ENCODE data around the gene KRT1.

The KRT1 gene

DNA sequence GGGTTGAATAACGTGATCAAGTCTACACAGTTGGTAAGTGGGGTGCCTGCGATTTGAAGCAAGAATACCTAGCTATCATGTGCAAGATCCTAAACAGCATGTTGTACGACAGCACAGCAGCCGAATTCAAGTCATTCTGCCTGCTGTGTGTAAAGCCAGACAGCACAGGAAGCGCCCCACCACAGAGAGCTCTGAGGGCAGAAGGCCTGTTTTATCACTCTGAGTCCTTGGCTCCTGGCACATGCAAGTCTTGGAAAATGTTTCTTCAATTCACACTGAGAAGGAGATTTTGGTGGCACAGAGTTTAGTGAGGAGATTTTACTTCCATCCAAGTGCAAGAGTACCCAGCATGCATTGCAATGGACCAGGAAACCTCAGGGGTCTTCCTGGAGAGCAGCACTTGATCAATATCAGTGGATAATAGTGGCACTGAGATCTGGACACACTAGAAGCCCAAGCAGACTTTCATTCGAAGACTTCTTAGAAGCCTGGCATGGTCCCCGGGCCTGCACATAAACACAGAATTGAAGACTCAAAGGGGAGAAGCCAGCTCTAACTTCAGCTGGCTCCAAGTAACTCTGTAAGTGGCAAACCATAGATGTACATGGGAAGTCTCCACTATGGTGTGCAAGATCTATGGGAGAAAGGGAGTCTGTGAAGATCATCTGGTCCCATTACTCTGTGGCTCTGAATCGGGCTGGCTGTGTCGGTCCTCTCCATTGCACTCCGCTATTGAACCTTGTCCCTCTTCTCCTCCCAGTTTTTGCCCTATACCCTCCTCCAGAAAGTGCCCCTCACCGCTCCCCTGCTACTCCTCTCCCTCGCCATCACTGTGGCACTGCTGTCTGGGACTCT is 1.5 kb upstream of the KRT1 start:
- no peaks in the 10 kb centered on the region for H3K27me3 ChIP-seq (ENCODE audit: control insufficient read depth, insufficient read depth, low read length)

DNA sequence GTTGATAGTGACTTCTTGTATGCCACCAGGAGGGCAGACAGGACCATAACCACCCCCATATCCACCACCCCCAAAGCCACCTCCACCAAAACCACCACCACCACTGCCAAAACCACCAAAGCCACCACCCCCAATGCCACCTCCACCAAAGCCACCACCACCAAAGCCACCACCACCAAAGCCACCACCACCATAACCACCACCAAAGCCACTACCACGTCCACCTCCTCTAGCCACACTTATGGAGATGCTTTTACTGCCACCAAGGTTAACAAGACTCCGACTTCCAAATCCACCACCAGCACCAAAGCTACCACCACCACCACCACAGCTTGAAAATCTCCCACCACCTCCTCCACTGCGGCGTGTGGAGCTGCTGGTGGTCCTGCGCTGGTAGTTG is 332 bp downstream of the KRT1 start:
- Histone ChIP-seq H3K27me3 (ENCODE audit: control insufficient read depth, insufficient read depth, low read length) (no peaks in the 10 kb centered on the region), H3K4me3 (ENCODE audit: low read length) (no peak overlapping the region), H3K4me1 (ENCODE audit: control insufficient read depth, low read depth, low read length) (no peaks in the 10 kb centered on the region), H3K9ac (ENCODE audit: low read length) (no peak overlapping the region), H3K27ac (ENCODE audit: low read length) (no peak overlapping the region), H3K36me3 (ENCODE audit: control insufficient read depth, low read depth, low read length) (no peaks in the 10 kb centered on the region), H3K9me3 (ENCODE audit: control insufficient read depth, low read depth, low read length) (no peaks in the 10 kb centered on the region)

More for the DNA sequence above, 1.5 kb upstream of the KRT1 start:
- Histone ChIP-seq H3K4me3 (ENCODE audit: low read length) (no peak overlapping the region), H3K4me1 (ENCODE audit: control insufficient read depth, low read depth, low read length) (no peaks in the 10 kb centered on the region), H3K36me3 (ENCODE audit: control insufficient read depth, low read depth, low read length) (no peaks in the 10 kb centered on the region), H3K9me3 (ENCODE audit: control insufficient read depth, low read depth, low read length) (no peaks in the 10 kb centered on the region), H3K9ac (ENCODE audit: low read length) (no peak overlapping the region), H3K27ac (ENCODE audit: low read length) (no peak overlapping the region)

DNA sequence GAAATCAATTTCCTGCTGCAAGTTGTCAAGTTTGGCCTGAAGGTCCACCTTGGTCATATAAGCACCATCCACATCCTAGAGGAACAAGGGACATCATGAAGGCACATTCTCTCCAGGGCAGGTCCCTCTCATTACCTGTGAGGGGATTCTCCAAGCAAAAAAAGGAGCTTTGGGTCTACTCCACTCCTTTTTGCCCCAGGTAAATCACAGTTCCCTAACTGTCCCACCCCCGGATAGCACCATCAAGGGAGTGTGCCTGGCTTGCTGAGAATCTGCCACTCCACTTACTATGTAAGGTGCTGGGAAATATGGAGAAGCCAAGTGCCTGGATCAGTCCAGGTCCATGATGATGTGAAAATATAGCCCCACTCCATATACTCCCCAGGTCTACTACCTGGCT is 2.5 kb downstream of the KRT1 start:
- Histone ChIP-seq H3K4me1 (ENCODE audit: control insufficient read depth, low read depth, low read length) (no peaks in the 10 kb centered on the region), H3K36me3 (ENCODE audit: control insufficient read depth, low read depth, low read length) (no peaks in the 10 kb centered on the region), H3K9ac (ENCODE audit: low read length) (no peak overlapping the region), H3K27me3 (ENCODE audit: control insufficient read depth, insufficient read depth, low read length) (no peaks in the 10 kb centered on the region), H3K4me3 (ENCODE audit: low read length) (no peak overlapping the region), H3K9me3 (ENCODE audit: control insufficient read depth, low read depth, low read length) (no peaks in the 10 kb centered on the region), H3K27ac (ENCODE audit: low read length) (no peak overlapping the region)

DNA sequence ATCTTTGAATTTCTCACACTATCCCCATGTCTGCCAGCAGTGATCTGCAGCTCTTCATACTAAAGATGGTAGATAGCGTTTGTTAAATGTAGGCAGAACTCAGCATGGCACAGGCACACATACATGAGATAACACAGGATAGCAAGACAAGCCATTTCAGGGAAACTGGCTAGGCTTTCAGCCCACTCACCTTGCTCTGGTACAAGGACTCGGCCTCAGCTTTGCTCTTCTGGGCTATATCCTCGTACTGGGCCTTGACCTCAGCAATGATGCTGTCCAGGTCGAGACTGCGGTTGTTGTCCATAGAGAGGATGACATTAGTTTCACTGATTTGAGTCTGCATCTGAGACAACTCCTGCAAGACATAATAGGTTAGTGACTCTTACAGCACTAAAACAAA is 3.1 kb downstream of the KRT1 start:
- H3K4me1 ChIP-seq (ENCODE audit: control insufficient read depth, low read depth, low read length), result no peaks in the 10 kb centered on the region
- no peaks in the 10 kb centered on the region for H3K9me3 ChIP-seq (ENCODE audit: control insufficient read depth, low read depth, low read length)
- H3K27me3 ChIP-seq (ENCODE audit: control insufficient read depth, insufficient read depth, low read length), result no peaks in the 10 kb centered on the region
- no peak overlapping the region for H3K4me3 ChIP-seq (ENCODE audit: low read length)
- no peak overlapping the region for H3K9ac ChIP-seq (ENCODE audit: low read length)
- no peak overlapping the region for H3K27ac ChIP-seq (ENCODE audit: low read length)
- H3K36me3 ChIP-seq (ENCODE audit: control insufficient read depth, low read depth, low read length), result no peaks in the 10 kb centered on the region

DNA sequence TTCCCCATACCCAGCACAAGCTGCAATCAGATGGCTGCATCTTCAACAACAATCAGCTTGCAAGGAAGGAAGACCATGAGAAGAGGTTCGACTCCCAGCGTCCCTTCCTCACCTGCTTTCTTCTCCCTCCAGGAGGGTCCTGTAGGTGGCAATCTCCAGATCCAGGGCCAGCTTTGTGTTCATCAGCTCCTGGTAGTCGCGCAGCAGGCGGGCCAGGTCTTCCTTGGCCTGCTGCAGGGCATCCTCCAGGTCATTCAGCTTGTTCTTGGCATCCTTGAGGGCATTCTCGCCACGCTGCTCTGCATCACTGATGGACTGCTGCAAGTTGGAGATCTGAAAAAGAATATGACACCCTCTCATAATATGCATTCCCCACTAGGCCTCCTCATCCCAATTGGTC is 4.0 kb downstream of the KRT1 start:
- H3K9ac ChIP-seq (ENCODE audit: low read length), result no peak overlapping the region
- H3K27me3 ChIP-seq (ENCODE audit: control insufficient read depth, insufficient read depth, low read length), result no peaks in the 10 kb centered on the region
- H3K4me1 ChIP-seq (ENCODE audit: control insufficient read depth, low read depth, low read length), result no peaks in the 10 kb centered on the region
- H3K27ac ChIP-seq (ENCODE audit: low read length), result no peak overlapping the region
- no peaks in the 10 kb centered on the region for H3K36me3 ChIP-seq (ENCODE audit: control insufficient read depth, low read depth, low read length)
- H3K9me3 ChIP-seq (ENCODE audit: control insufficient read depth, low read depth, low read length), result no peaks in the 10 kb centered on the region
- H3K4me3 ChIP-seq (ENCODE audit: low read length), result no peak overlapping the region

DNA sequence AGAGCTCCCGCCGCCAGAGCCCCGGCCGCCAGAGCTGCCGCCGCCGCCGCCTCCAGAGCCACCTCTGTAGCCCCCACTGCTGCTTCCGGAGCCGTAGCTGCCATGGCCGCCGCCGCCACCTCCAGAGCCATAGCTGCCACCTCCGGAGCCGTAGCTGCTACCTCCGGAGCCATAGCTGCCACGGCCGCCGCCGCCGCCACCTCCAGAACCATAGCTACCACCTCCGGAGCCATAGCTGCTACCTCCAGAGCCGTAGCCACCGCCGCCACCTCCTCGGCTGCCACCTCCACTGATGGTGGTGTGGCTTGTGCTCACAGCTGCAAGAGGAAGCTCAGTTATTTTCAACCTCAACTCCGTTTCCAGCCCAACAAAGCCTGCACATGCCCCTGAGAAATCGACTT is 4.9 kb downstream of the KRT1 start:
- H3K27me3 ChIP-seq (ENCODE audit: control insufficient read depth, insufficient read depth, low read length), result no peaks in the 10 kb centered on the region
- H3K4me3 ChIP-seq (ENCODE audit: low read length), result no peak overlapping the region
- no peaks in the 10 kb centered on the region for H3K36me3 ChIP-seq (ENCODE audit: control insufficient read depth, low read depth, low read length)
- no peak overlapping the region for H3K27ac ChIP-seq (ENCODE audit: low read length)
- no peak overlapping the region for H3K9ac ChIP-seq (ENCODE audit: low read length)
- no peaks in the 10 kb centered on the region for H3K4me1 ChIP-seq (ENCODE audit: control insufficient read depth, low read depth, low read length)
- no peaks in the 10 kb centered on the region for H3K9me3 ChIP-seq (ENCODE audit: control insufficient read depth, low read depth, low read length)

DNA sequence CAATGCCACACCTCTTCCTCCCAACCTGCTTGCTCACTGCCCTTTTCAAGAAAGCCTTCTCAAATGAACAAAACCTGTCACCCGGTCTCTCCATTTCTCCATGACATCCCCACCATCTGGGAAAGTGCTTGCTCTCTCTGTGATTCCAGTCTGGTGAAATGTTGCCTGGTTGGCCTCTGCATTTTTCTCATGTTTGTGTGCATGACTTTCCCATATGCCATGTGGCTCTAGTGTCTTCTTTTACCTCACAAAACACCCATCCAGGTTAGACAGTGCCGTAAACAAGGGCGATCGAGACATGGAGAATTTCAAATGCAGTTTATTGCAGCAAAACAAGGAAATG is 5.8 kb downstream of the KRT1 start:
- no peaks in the 10 kb centered on the region for H3K9me3 ChIP-seq (ENCODE audit: control insufficient read depth, low read depth, low read length)
- H3K4me3 ChIP-seq (ENCODE audit: low read length), result no peak overlapping the region
- H3K4me1 ChIP-seq (ENCODE audit: control insufficient read depth, low read depth, low read length), result no peaks in the 10 kb centered on the region
- no peaks in the 10 kb centered on the region for H3K27me3 ChIP-seq (ENCODE audit: control insufficient read depth, insufficient read depth, low read length)
- H3K36me3 ChIP-seq (ENCODE audit: control insufficient read depth, low read depth, low read length), result no peaks in the 10 kb centered on the region
- no peak overlapping the region for H3K9ac ChIP-seq (ENCODE audit: low read length)
- H3K27ac ChIP-seq (ENCODE audit: low read length), result no peak overlapping the region

DNA sequence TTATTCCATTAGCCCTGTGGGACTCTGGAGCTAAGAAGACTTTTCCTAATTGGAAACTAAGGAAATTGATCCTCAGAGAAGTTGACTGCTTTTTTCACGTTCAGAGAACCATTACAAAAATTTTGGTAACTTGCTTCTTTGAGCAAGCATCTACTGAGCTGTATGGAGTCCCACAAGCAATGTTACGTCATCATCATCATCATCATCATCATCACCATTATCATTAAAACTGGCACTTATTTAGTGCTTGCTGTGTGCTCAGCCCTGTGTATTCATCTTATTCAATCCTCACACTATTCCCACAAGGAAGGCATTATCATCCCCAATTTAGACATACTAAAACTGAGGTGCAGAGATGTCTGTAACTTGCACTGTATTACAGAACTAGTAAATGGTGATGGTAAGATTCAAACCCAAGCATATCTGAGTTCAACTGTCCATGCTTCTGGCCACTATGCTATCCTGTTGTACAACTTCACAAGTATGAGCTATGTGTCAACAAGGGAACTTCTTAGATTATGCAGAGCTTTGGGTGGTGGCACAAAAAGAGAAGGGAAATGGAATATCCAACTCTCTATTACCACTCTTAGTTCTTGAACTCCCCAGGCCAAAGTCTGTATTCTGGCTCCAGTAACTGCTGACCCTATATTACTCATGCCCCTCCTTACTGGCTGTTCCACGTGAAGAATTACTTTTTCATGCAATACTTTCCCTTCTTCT is 6.3 kb downstream of the KRT1 start:
- Histone ChIP-seq H3K9me3 (ENCODE audit: control insufficient read depth, low read depth, low read length) (no peaks in the 10 kb centered on the region), H3K27me3 (ENCODE audit: control insufficient read depth, insufficient read depth, low read length) (no peaks in the 10 kb centered on the region), H3K9ac (ENCODE audit: low read length) (no peak overlapping the region), H3K4me1 (ENCODE audit: control insufficient read depth, low read depth, low read length) (no peaks in the 10 kb centered on the region), H3K4me3 (ENCODE audit: low read length) (no peak overlapping the region), H3K36me3 (ENCODE audit: control insufficient read depth, low read depth, low read length) (no peaks in the 10 kb centered on the region), H3K27ac (ENCODE audit: low read length) (no peak overlapping the region)

DNA sequence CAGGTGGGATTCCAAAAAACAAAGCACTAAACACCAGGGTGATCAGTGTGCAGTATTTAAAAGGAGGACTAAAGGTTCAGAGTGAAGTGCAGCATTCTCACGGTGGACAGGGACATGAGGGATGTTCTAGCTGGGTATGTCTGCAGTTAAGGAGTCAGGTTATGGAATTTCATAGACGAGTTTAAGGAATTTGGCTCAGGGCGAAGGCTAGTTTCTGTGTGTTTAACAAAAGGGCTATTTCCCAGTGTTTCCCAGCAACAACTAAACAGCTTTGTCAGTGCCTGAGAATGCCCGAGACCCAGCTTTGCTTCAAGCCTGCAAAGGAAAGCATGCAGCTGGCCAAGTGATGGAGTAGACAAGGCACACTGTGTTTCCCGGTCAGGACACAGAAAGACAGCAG is 7.0 kb downstream of the KRT1 start:
- Histone ChIP-seq H3K27me3 (ENCODE audit: control insufficient read depth, insufficient read depth, low read length) (no peaks in the 10 kb centered on the region), H3K27ac (ENCODE audit: low read length) (no peak overlapping the region), H3K4me3 (ENCODE audit: low read length) (no peak overlapping the region), H3K4me1 (ENCODE audit: control insufficient read depth, low read depth, low read length) (no peaks in the 10 kb centered on the region), H3K36me3 (ENCODE audit: control insufficient read depth, low read depth, low read length) (no peaks in the 10 kb centered on the region), H3K9ac (ENCODE audit: low read length) (no peak overlapping the region), H3K9me3 (ENCODE audit: control insufficient read depth, low read depth, low read length) (no peaks in the 10 kb centered on the region)

DNA sequence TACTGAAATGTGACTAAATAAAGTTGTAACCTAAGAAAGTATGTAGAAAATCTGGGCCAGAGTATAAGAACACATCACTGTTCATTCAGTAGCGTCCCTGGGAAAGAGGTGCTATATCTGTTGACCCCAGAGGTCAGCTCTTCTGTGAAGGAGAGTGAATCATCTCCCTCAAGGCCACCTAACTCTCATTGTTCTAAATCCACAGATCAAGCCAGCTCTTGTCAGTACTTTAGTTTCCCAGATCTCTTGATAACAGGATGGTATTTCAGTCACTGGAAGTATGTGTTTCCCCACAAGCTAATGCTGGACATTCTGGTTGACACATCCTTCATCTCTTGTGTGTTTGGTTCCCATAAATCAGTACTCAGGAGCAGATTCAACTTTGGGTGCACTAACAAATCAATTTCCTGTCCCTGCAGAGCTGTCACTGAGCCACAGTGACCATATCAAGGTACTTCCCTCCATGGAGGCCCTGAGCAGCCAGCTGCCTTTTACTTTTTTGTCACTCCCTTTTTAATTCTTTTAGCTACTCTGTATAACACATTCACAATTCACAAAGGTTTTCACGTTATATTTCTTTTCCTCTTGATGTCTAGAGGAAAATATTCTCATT is 7.8 kb downstream of the KRT1 start:
- no peak overlapping the region for H3K27ac ChIP-seq (ENCODE audit: low read length)
- no peaks in the 10 kb centered on the region for H3K9me3 ChIP-seq (ENCODE audit: control insufficient read depth, low read depth, low read length)
- H3K27me3 ChIP-seq (ENCODE audit: control insufficient read depth, insufficient read depth, low read length), result no peaks in the 10 kb centered on the region
- H3K36me3 ChIP-seq (ENCODE audit: control insufficient read depth, low read depth, low read length), result no peaks in the 10 kb centered on the region
- H3K9ac ChIP-seq (ENCODE audit: low read length), result no peak overlapping the region
- H3K4me3 ChIP-seq (ENCODE audit: low read length), result no peak overlapping the region
- H3K4me1 ChIP-seq (ENCODE audit: control insufficient read depth, low read depth, low read length), result no peaks in the 10 kb centered on the region

DNA sequence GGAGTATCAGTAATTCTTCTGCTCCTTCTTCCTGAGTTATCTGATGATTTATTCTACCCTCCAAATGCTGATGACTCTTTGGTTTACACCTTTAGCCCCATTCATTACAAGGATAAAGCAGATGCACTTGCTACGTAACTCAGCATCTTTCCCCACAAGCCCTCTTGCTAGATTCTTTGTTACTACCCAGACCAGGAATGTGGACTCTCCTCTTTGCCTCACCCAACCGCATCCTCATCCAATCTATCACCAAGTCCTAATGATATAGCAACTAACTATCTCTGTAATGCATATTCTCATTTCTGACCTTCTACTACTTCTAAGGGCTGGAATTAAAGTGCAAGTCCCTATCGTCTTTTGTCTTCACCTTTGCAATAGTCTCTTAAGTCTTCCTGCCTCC is 9.2 kb downstream of the KRT1 start:
- H3K9me3 ChIP-seq (ENCODE audit: control insufficient read depth, low read depth, low read length), result no peaks in the 10 kb centered on the region
- H3K36me3 ChIP-seq (ENCODE audit: control insufficient read depth, low read depth, low read length), result no peaks in the 10 kb centered on the region
- no peak overlapping the region for H3K4me3 ChIP-seq (ENCODE audit: low read length)

More for the DNA sequence above, 9.2 kb downstream of the KRT1 start:
- H3K27ac ChIP-seq (ENCODE audit: low read length), result no peak overlapping the region
- H3K27me3 ChIP-seq (ENCODE audit: control insufficient read depth, insufficient read depth, low read length), result no peaks in the 10 kb centered on the region
- no peaks in the 10 kb centered on the region for H3K4me1 ChIP-seq (ENCODE audit: control insufficient read depth, low read depth, low read length)
- no peak overlapping the region for H3K9ac ChIP-seq (ENCODE audit: low read length)

Data from iPS-18a (cell line).